Uterus (tissue), 2 donors: Measurements from ENCODE around the gene MS4A6A.

ENCODE experiments used
- CTCF ChIP-seq, 4 experiments: fragments of 200-600 bp in 2 of 4; fragments of 450-650 bp in 2 of 4; sonication (generic) in 2 of 4; IDR thresholded peaks; one replicate each; pipeline ENCODE4 v1.5.1; 2016 to 2019; ENCODE audit warnings: antibody characterized with exemption in 4 of 4, mild to moderate bottlenecking in 2 of 4, moderate library complexity in 1 of 4
- POLR2A ChIP-seq, 2 donors: fragments of 450-650 bp; IDR thresholded peaks; one replicate each; pipeline ENCODE4 v1.6.1; 2016; ENCODE audit warnings: antibody characterized with exemption in 2 of 2, mild to moderate bottlenecking in 1 of 2, moderate library complexity in 1 of 2

GRCh38 chr11:60164550-60165075 lies 18.3 kb downstream of the MS4A6A start:
- no peak for TF ChIP-seq CTCF (IDR thresholded peaks at IDR 0.05)
- TF ChIP-seq POLR2A (IDR thresholded peaks at IDR 0.05), result no peak
